Left kidney (tissue), 2 donors: Measurements from ENCODE around the gene VWA7. TPM values are rescaled to one million over a fixed set of nuclear protein-coding genes. Genes with fewer than 3 reads are reported as not detected.
"Not testable (repeated sequence)": the region's sequence is repeated elsewhere in the genome, so short reads cannot be mapped to it uniquely, and the experiment has no call there.

Experiments
- DNase-seq: peaks from one replicate; pipeline ENCODE4 v3.0.0-alpha.2; 2013
- polyA plus RNA-seq: library from polyadenylated mRNA; unstranded; fragments of 120-200 nt; gene quantifications from one replicate; pipeline ENCODE4 v1.2.1, GENCODE V29; 2013; ENCODE audit not compliant: insufficient read length

The VWA7 gene
- polyA plus RNA-seq, 1 donor: 8.5 TPM

- not testable (repeated sequence) for DNase-seq
Measured at GRCh38 chr6:31801031-31801927, 24.2 kb upstream of the VWA7 start.

- DNase-seq: no peak
Measured at GRCh38 chr6:31799781-31800180, 22.7 kb upstream of the VWA7 start.

GRCh38 chr6:31797588-31797987 lies 20.5 kb upstream of the VWA7 start:
- DNase-seq: no peak

GRCh38 chr6:31796993-31797385 lies 19.9 kb upstream of the VWA7 start:
- DNase-seq: no peak

GRCh38 chr6:31795616-31796298 lies 18.6 kb upstream of the VWA7 start, which contains the start of gene VARS1:
Gene VARS1, minus strand, starts transcription at chr6:31795752. Its CDS starts 535 bp downstream, at chr6:31795217.
- peak; percentile 79 for DNase-seq

- no peak for DNase-seq
Measured at GRCh38 chr6:31794866-31795615, 17.9 kb upstream of the VWA7 start.

GRCh38 chr6:31794294-31794865 lies 17.3 kb upstream of the VWA7 start:
- DNase-seq: no peak

- not testable (repeated sequence) for DNase-seq
Measured at GRCh38 chr6:31793927-31794245, 16.8 kb upstream of the VWA7 start.

GRCh38 chr6:31792761-31793171 lies 15.6 kb upstream of the VWA7 start:
- no peak for DNase-seq

GRCh38 chr6:31792090-31792374 lies 14.9 kb upstream of the VWA7 start:
- DNase-seq: no peak

- peak; percentile 76 for DNase-seq
Measured at GRCh38 chr6:31791324-31792089, 14.4 kb upstream of the VWA7 start.

GRCh38 chr6:31785475-31785874 lies 8.3 kb upstream of the VWA7 start:
- DNase-seq: no peak

- no peak for DNase-seq
Measured at GRCh38 chr6:31784098-31784925, 7.2 kb upstream of the VWA7 start.

GRCh38 chr6:31782126-31782855 lies 5.2 kb upstream of the VWA7 start:
- DNase-seq: no peak

- no peak for DNase-seq
Measured at GRCh38 chr6:31781244-31782125, 4.4 kb upstream of the VWA7 start.

- DNase-seq: no peak
Measured at GRCh38 chr6:31780507-31781243, 3.5 kb upstream of the VWA7 start.

GRCh38 chr6:31779908-31780307 lies 2.8 kb upstream of the VWA7 start:
- DNase-seq: no peak
